GM12891 (cell line): Measurements from ENCODE around the gene SDR42E1.
"Not testable (repeated sequence)": the region's sequence is repeated elsewhere in the genome, so short reads cannot be mapped to it uniquely, and the experiment has no call there.

ENCODE experiments used
- POLR2A ChIP-seq: IDR thresholded peaks from 2 replicates; pipeline ENCODE4 v1.6.1; 2011; ENCODE audit warnings: low read depth, low read length, control low read depth
- POLR2AphosphoS5 ChIP-seq: IDR thresholded peaks from 2 replicates; pipeline ENCODE4 v1.6.1; 2011; ENCODE audit warnings: low read depth, low read length, control low read depth
- POU2F2 ChIP-seq: IDR thresholded peaks from 2 replicates; pipeline ENCODE4 v1.6.1; 2011; ENCODE audit warnings: low read depth, mild to moderate bottlenecking, control low read depth, low read length, moderate library complexity
- TAF1 ChIP-seq: IDR thresholded peaks from 2 replicates; pipeline ENCODE4 v1.6.1; 2011; ENCODE audit warnings: low read depth, low read length, control low read depth

DNA sequence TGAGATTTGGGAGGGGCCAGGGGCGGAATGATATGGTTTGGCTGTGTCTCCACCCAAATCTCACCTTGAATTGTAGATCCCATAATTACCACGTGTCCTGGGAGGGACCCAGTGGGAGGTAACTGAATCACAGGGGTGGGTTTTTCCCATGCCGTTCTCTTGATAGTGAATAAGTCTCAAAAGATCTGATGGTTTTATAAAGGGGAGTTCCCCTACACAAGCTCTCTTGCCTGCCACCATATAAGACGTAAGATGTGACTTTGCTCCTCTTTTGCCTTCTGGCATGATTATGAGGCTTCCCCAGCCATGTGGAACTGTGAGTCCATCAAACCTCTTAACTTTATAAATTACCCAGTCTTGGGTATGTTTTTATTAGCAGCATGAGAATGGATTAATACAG lies 1.5 kb downstream of the SDR42E1 start:
- TF ChIP-seq POLR2AphosphoS5, POLR2A, TAF1, POU2F2: not testable (repeated sequence)
